ENCODE data around the gene MYO10.
"Not testable (repeated sequence)": the region's sequence is repeated elsewhere in the genome, so short reads cannot be mapped to it uniquely, and the experiment has no call there.

MYO10 gene

GRCh38 chr5:16884595-16884994 lies 51.5 kb downstream of the MYO10 start:
- DNase-seq: no peak

- DNase-seq: no peak
Measured at GRCh38 chr5:16883806-16884205, 52.3 kb downstream of the MYO10 start.

- DNase-seq: no peak
Measured at GRCh38 chr5:16883176-16883575, 52.9 kb downstream of the MYO10 start.

GRCh38 chr5:16881251-16881650 lies 54.8 kb downstream of the MYO10 start:
- DNase-seq: no peak

GRCh38 chr5:16880547-16880946 lies 55.5 kb downstream of the MYO10 start:
- DNase-seq: no peak

GRCh38 chr5:16879650-16880049 lies 56.4 kb downstream of the MYO10 start:
- DNase-seq: no peak

- no peak for DNase-seq
Measured at GRCh38 chr5:16879191-16879590, 56.9 kb downstream of the MYO10 start.

- DNase-seq: no peak
Measured at GRCh38 chr5:16877267-16877935, 58.7 kb downstream of the MYO10 start.

GRCh38 chr5:16874424-16874823 lies 61.7 kb downstream of the MYO10 start:
- DNase-seq: not testable (repeated sequence)

GRCh38 chr5:16871746-16872339 lies 64.2 kb downstream of the MYO10 start:
- DNase-seq: no peak

- no peak for DNase-seq
Measured at GRCh38 chr5:16870878-16871277, 65.2 kb downstream of the MYO10 start.

GRCh38 chr5:16869821-16870796 lies 66.0 kb downstream of the MYO10 start:
- no peak for DNase-seq

GRCh38 chr5:16867577-16867953 lies 68.5 kb downstream of the MYO10 start:
- no peak for DNase-seq

GRCh38 chr5:16866795-16867576 lies 69.1 kb downstream of the MYO10 start:
- no peak for DNase-seq

GRCh38 chr5:16866273-16866672 lies 69.8 kb downstream of the MYO10 start:
- no peak for DNase-seq

- no peak for DNase-seq
Measured at GRCh38 chr5:16865151-16865550, 70.9 kb downstream of the MYO10 start.

GRCh38 chr5:16864631-16865131 lies 71.4 kb downstream of the MYO10 start:
- no peak for DNase-seq

- DNase-seq: no peak
Measured at GRCh38 chr5:16863469-16863946, 72.6 kb downstream of the MYO10 start.

- DNase-seq: no peak
Measured at GRCh38 chr5:16862777-16863176, 73.3 kb downstream of the MYO10 start.

GRCh38 chr5:16859346-16859745 lies 76.7 kb downstream of the MYO10 start:
- DNase-seq: no peak

- no peak for DNase-seq
Measured at GRCh38 chr5:16858151-16858550, 77.9 kb downstream of the MYO10 start.

GRCh38 chr5:16857635-16858034 lies 78.5 kb downstream of the MYO10 start:
- DNase-seq: no peak

GRCh38 chr5:16856531-16856930 lies 79.6 kb downstream of the MYO10 start:
- DNase-seq: no peak

All from GF-D8 (cell line).